Astrocyte of the spinal cord (primary cell): Measurements from ENCODE around the gene PCDHB5.
"Not testable (repeated sequence)": the region's sequence is repeated elsewhere in the genome, so short reads cannot be mapped to it uniquely, and the experiment has no call there.

ENCODE experiments used
- DNase-seq: peaks from one replicate; pipeline ENCODE4 v3.0.0; 2011; ENCODE audit warnings: low read depth, low spot score
- H3K4me3 ChIP-seq: 2 replicates; pipeline ENCODE4 v1.5.1; 2011; ENCODE audit warnings: low read depth, mild to moderate bottlenecking, low read length, moderate library complexity
- in situ Hi-C: cut with HindIII; loops from 2 replicates; pipeline ENCODE4 v1.10.0; 2017; ENCODE audit warnings: low sequenced_read_pairs
- TF ChIP-seq, protein P1 (sequence below): IDR thresholded peaks from 2 replicates; pipeline ENCODE4 v1.5.1; 2012; ENCODE audit warnings: low read depth, mild to moderate bottlenecking, low read length, inconsistent platforms

PCDHB5 gene

DNA sequence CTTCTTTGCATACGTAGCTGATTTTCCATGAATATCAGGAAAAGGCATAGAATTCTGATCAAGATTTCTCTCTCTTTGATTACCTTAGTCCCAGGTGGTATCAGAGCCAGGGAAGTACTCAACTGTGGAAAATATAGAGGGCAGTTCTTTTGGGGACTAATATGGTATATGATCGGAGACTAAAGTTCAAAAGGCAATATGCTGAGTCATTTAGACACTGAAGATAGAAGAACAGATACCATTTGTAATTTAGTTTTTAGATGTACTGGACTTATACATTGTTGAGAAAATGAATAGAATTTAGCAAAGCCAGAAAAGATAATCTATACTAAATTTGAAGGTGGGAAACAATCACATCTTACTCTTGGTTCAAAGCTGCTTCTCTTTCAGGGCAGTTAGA lies 29.7 kb upstream of the PCDHB5 start:
- H3K4me3 ChIP-seq, result no peak overlapping the region
- DNase-seq, result no peak
- TF ChIP-seq, protein P1, sequence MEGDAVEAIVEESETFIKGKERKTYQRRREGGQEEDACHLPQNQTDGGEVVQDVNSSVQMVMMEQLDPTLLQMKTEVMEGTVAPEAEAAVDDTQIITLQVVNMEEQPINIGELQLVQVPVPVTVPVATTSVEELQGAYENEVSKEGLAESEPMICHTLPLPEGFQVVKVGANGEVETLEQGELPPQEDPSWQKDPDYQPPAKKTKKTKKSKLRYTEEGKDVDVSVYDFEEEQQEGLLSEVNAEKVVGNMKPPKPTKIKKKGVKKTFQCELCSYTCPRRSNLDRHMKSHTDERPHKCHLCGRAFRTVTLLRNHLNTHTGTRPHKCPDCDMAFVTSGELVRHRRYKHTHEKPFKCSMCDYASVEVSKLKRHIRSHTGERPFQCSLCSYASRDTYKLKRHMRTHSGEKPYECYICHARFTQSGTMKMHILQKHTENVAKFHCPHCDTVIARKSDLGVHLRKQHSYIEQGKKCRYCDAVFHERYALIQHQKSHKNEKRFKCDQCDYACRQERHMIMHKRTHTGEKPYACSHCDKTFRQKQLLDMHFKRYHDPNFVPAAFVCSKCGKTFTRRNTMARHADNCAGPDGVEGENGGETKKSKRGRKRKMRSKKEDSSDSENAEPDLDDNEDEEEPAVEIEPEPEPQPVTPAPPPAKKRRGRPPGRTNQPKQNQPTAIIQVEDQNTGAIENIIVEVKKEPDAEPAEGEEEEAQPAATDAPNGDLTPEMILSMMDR, result no peak
- in situ Hi-C loops, result no loop called here

DNA sequence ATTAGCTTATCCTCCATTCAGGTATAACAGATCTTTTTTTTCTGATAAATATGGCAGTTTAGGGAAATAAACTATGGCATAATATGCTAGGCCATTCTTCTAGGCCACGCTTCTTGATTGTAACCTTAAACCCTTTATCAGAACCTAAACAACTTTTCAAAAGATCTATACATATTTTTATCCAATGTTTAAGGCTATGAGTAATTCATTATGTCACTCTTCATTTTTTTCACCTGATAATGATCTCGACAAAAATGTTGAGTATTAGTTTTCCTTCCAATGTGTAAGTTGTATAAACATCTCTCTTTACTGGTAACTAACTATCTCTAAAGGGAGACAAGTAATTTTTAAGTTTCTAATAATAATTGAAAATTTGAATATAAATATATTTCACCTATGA lies 15.8 kb upstream of the PCDHB5 start:
- DNase-seq, result no peak
- TF ChIP-seq, protein P1, result no peak
- in situ Hi-C loops, result no loop called here
- no peak overlapping the region for H3K4me3 ChIP-seq

DNA sequence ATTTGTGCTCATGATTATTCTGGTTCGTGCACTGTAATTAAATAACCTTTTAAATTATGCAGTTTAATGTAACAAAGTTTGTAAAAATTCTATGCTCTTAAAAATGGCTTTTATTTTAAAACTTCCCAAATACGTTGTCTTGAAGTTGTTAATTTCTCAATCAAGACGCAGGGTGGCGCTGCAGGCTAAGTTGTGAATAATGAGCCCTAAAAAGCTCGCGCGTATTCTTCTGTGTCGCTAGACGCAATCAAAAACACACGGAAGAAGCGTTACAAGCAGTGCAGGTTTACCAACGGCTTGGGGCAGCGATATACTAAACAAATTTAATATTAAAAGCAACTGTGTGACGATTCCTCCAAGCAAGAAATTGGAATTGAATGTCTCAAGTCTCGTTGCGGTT lies 13.4 kb upstream of the PCDHB5 start, which contains the start of gene PCDHB4:
PCDHB4 (plus strand) TSS at position 256 of the 400 bp plus-strand sequence. CDS start 181 bp downstream, outside the sequence.
- TF ChIP-seq, protein P1, result no peak
- H3K4me3 ChIP-seq, result no peak within 1 kb of the TSS
- no peak for DNase-seq
- in situ Hi-C loops, result no loop called here

DNA sequence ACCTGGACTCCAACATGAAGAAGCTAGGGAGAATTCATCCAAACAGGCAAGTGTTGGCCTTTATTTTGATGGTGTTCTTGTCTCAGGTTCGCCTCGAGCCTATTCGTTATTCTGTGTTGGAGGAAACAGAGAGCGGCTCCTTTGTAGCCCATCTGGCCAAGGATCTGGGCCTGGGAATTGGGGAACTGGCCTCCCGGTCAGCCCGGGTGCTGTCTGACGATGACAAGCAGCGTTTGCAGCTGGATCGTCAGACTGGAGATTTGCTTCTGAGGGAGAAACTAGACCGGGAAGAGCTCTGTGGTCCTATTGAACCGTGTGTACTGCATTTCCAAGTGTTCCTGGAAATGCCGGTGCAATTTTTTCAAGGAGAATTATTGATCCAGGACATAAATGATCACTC lies 13.0 kb upstream of the PCDHB5 start:
- DNase-seq, result no peak
- TF ChIP-seq, protein P1, result no peak
- no peak overlapping the region for H3K4me3 ChIP-seq
- in situ Hi-C loops, result no loop called here

DNA sequence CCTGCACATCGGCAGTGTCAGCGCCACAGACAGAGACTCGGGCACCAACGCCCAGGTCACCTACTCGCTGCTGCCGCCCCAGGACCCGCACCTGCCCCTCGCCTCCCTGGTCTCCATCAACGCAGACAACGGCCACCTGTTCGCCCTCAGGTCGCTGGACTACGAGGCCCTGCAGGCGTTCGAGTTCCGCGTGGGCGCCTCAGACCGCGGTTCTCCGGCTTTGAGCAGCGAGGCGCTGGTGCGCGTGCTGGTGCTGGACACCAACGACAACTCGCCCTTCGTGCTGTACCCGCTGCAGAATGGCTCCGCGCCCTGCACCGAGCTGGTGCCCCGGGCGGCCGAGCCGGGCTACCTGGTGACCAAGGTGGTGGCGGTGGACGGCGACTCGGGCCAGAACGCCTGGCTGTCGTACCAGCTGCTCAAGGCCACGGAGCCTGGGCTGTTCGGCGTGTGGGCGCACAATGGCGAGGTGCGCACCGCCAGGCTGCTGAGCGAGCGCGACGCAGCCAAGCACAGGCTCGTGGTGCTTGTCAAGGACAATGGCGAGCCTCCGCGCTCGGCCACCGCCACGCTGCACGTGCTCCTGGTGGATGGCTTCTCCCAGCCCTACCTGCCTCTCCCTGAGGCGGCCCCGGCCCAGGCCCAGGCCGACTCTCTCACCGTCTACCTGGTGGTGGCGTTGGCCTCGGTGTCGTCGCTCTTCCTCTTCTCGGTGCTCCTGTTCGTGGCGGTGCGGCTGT lies 11.4 kb upstream of the PCDHB5 start:
- in situ Hi-C loops, DNase-seq, H3K4me3 ChIP-seq: not testable (repeated sequence)

GRCh38 chr5:141127305-141127704 lies 7.7 kb upstream of the PCDHB5 start:
- in situ Hi-C loops, result no loop called here
- H3K4me3 ChIP-seq, result no peak overlapping the region
- TF ChIP-seq, protein P1, result no peak
- DNase-seq, result no peak

DNA sequence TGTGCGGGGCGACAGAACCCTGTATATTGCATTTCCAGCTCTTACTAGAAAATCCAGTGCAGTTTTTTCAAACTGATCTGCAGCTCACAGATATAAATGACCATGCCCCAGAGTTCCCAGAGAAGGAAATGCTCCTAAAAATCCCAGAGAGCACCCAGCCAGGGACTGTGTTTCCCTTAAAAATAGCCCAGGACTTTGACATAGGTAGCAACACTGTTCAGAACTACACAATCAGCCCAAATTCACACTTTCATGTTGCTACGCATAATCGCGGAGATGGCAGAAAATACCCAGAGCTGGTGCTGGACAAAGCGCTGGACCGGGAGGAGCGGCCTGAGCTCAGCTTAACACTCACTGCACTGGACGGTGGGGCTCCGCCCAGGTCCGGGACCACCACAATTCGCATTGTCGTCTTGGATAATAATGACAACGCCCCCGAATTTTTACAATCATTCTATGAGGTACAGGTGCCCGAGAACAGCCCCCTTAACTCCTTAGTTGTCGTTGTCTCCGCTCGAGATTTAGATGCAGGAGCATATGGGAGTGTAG lies 786 bp downstream of the PCDHB5 start:
- TF ChIP-seq, protein P1, result no peak
- no peak overlapping the region for H3K4me3 ChIP-seq
- no peak for DNase-seq
- in situ Hi-C loops, result no loop called here

GRCh38 chr5:141137346-141137745 lies 2.3 kb downstream of the PCDHB5 start:
- in situ Hi-C loops, DNase-seq, H3K4me3 ChIP-seq: not testable (repeated sequence)
